Right lobe of liver (tissue), 6 donors: Measurements from ENCODE around the gene ENPP3. TPM values are rescaled to one million over a fixed set of nuclear protein-coding genes. Genes with fewer than 3 reads are reported as not detected.

Experiments used
- ATAC-seq, 4 donors: fragments of 200-7000 bp; cut with Tn5 transposase; one replicate each; pipeline ENCODE4 v1.9.1; 2020; ENCODE audit warnings: mild to moderate bottlenecking in 4 of 4, moderate library complexity in 4 of 4
- DNase-seq, 3 donors: peaks; one replicate each; pipeline ENCODE4 v3.0.0-alpha.2; 2020
- H3K27ac ChIP-seq, 3 donors: fragments of 200-600 bp; one replicate each; pipeline ENCODE4 v1.8.0; 2022
- H3K27me3 ChIP-seq, 2 donors: fragments of 200-600 bp; one replicate each; pipeline ENCODE4 v1.8.0; 2022
- H3K36me3 ChIP-seq, 4 donors: fragments of 200-600 bp; sonication (generic) in 1 of 4; one replicate each; pipeline versions ENCODE4 v1.5.1 to v1.8.0; 2017 to 2022; ENCODE audit warnings: control low read depth in 1 of 4
- H3K4me1 ChIP-seq, 4 donors: fragments of 200-600 bp; sonication (generic) in 1 of 4; one replicate each; pipeline versions ENCODE4 v1.5.1 to v1.8.0; 2017 to 2022; ENCODE audit warnings: control low read depth in 1 of 4
- H3K4me3 ChIP-seq, 3 donors: fragments of 200-600 bp; one replicate each; pipeline ENCODE4 v1.8.0; 2022
- H3K9me3 ChIP-seq, 4 donors: fragments of 200-600 bp; sonication (generic) in 1 of 4; one replicate each; pipeline versions ENCODE4 v1.5.1 to v1.8.0; 2017 to 2022; ENCODE audit warnings: control low read depth in 1 of 4
- CTCF ChIP-seq, 4 donors: fragments of 200-600 bp in 3 of 4; fragments of 450-650 bp in 1 of 4; IDR thresholded peaks; one replicate each; pipeline versions ENCODE4 v1.5.1 to v1.8.0; 2016 to 2022; ENCODE audit warnings: antibody characterized with exemption in 4 of 4, mild to moderate bottlenecking in 2 of 4
- POLR2A ChIP-seq: fragments of 450-650 bp; IDR thresholded peaks from one replicate; pipeline ENCODE4 v1.6.1; 2017; ENCODE audit warnings: antibody characterized with exemption, mild to moderate bottlenecking
- WGBS: methylation state at CpG from one replicate; pipeline ENCODE4 v1.1.6; 2018; ENCODE audit warnings: low coverage, low lambda C conversion rate; ENCODE audit not compliant: insufficient coverage; ENCODE audit errors: missing lambda C conversion rate; 5-methylcytosine and 5-hydroxymethylcytosine counted together
- intact Hi-C, 2 donors: fragments of 100-400 bp; cut with DNase I; formaldehyde crosslinking; loops; one replicate each; pipeline versions ENCODE4 v1.11.2 to v1.14.1; 2022
- total RNA-seq, 6 experiments: library from RNA; depleted of rRNA in 2 of 6; stranded (reverse); fragments of >200 nt in 2 of 6; fragmentation: NEBNext Ultra II Directional in 3 of 6; extraction: Animal tissue kit (Norgen Biotek cat#: 25700) in 3 of 6; gene quantifications; one replicate each; pipeline versions ENCODE4 v1.1.0 to v1.2.4, GENCODE V29; 2016 to 2023
- donor health status: DM: no; HTN: yes; CAD: no.
- donor health status: DM: no; HTN: no; CAD: no.
- donor health status: DM: no; HTN: no; CAD: no.
- donor health status: DM: no; HTN: yes; CAD: no.
- donor health status: DM: no; HTN: yes; CAD: no.

The ENPP3 gene
- total RNA-seq, 6 experiments from 2014 or later = 0.63 to 2.7 (median 1.5) TPM

GRCh38 chr6:131682442-131682841 is 45.3 kb downstream of the ENPP3 start:
- no peaks in the 10 kb centered on the region for H3K4me1 ChIP-seq
- WGBS = 45% methylated on average over 2 of the region's 2 CpGs
- ATAC-seq (peak in 3 of 4 donors; percentile 21 to 62 (median 46)), DNase-seq (no peak)
- H3K4me3 ChIP-seq = no peak overlapping the region
- no peaks in the 10 kb centered on the region for H3K9me3 ChIP-seq
- H3K27ac ChIP-seq = no peak overlapping the region
- intact Hi-C loops = no loop called here
- TF ChIP-seq CTCF (IDR thresholded peaks at IDR 0.05) (no peak), POLR2A (no peak)
- no peaks in the 10 kb centered on the region for H3K36me3 ChIP-seq
- H3K27me3 ChIP-seq = no peaks in the 10 kb centered on the region

DNA sequence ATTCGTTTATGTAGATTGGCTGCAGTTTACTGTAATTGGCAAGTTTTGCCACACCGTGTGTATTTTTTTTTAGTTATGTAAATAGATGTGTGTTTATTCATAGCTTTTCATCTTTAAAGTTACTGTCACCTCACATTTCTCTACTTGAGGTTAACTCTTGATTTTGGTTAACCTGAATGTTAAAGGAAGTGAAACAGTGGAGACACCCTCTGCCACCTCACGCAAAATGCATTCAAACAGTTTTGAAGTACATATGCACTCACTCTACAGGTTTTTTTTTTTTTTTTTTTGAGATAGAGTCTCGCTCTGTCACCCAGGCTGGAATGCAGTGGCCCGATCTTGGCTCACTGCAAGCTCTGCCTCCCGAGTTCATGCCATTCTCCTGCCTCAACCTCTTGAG is 46.4 kb downstream of the ENPP3 start:
- H3K36me3 ChIP-seq = no peaks in the 10 kb centered on the region
- H3K27ac ChIP-seq = no peak overlapping the region
- H3K4me1 ChIP-seq = no peaks in the 10 kb centered on the region
- intact Hi-C loops = no loop called here
- 72% methylated on average over 6 of the region's 6 CpGs for WGBS
- no peaks in the 10 kb centered on the region for H3K9me3 ChIP-seq
- TF ChIP-seq CTCF (IDR thresholded peaks at IDR 0.05) = no peak
- no peak for TF ChIP-seq POLR2A
- ATAC-seq = no peak
- no peak overlapping the region for H3K4me3 ChIP-seq
- no peak for DNase-seq
- H3K27me3 ChIP-seq = no peaks in the 10 kb centered on the region

- intact Hi-C loops = no loop called here
- Histone ChIP-seq H3K27me3 (no peaks in the 10 kb centered on the region), H3K4me3 (no peak overlapping the region), H3K36me3 (no peaks in the 10 kb centered on the region), H3K4me1 (no peaks in the 10 kb centered on the region), H3K27ac (no peak overlapping the region), H3K9me3 (no peaks in the 10 kb centered on the region)
- TF ChIP-seq CTCF (IDR thresholded peaks at IDR 0.05) = no peak
- no peak for TF ChIP-seq POLR2A
- 75% methylated on average over 4 of the region's 4 CpGs for WGBS
- DNase-seq (no peak), ATAC-seq (no peak)
Measured at GRCh38 chr6:131685266-131685780, 48.2 kb downstream of the ENPP3 start.

- no peak overlapping the region for H3K27ac ChIP-seq
- intact Hi-C loops = no loop called here
- no peaks in the 10 kb centered on the region for H3K9me3 ChIP-seq
- DNase-seq (no peak), ATAC-seq (no peak)
- no peaks in the 10 kb centered on the region for H3K4me1 ChIP-seq
- H3K36me3 ChIP-seq = no peaks in the 10 kb centered on the region
- no peaks in the 10 kb centered on the region for H3K27me3 ChIP-seq
- H3K4me3 ChIP-seq = no peak overlapping the region
- TF ChIP-seq CTCF (IDR thresholded peaks at IDR 0.05) = no peak
- no peak for TF ChIP-seq POLR2A
- 69% methylated on average over 3 of the region's 3 CpGs for WGBS
Measured at GRCh38 chr6:131687022-131687421, 49.9 kb downstream of the ENPP3 start.

- Histone ChIP-seq H3K9me3 (no peaks in the 10 kb centered on the region), H3K27ac (no peak overlapping the region), H3K36me3 (no peaks in the 10 kb centered on the region), H3K4me3 (no peak overlapping the region), H3K4me1 (peaks cover 0 to under 1% (median 0%) of the 10 kb centered on the region in 4 donors), H3K27me3 (no peaks in the 10 kb centered on the region)
- ATAC-seq (no peak), DNase-seq (no peak)
- intact Hi-C loops = no loop called here
- TF ChIP-seq POLR2A = no peak
- TF ChIP-seq CTCF (IDR thresholded peaks at IDR 0.05) = no peak
- 92% methylated on average over 1 of the region's 1 CpG for WGBS
Measured at GRCh38 chr6:131688286-131688685, 51.2 kb downstream of the ENPP3 start.
